Liver (tissue), 3 donors: Measurements from ENCODE around the gene BEST4.

Source experiments
- CTCF ChIP-seq: fragments of 150-350 bp; IDR thresholded peaks from 2 replicates; pipeline ENCODE4 v1.5.1; 2017; ENCODE audit warnings: improper control_type of control experiment, low read depth, low read length; ENCODE audit not compliant: missing input control
- REST ChIP-seq: IDR thresholded peaks from 2 replicates; pipeline ENCODE4 v1.6.1; 2016; ENCODE audit warnings: antibody characterized with exemption, mild to moderate bottlenecking
- SP1 ChIP-seq: IDR thresholded peaks from 2 replicates; pipeline ENCODE4 v1.6.1; 2018; ENCODE audit warnings: antibody characterized with exemption, mild to moderate bottlenecking
- donor health status: healthy.
- donor health status: healthy.

GRCh38 chr1:44733784-44734183 lies 54.2 kb downstream of the BEST4 start:
- TF ChIP-seq CTCF (no peak), SP1 (no peak), REST (no peak)
